Ovary (tissue), 3 donors: Measurements from ENCODE around the gene TEX29.

Experiments used
- CTCF ChIP-seq, 3 donors: fragments of 450-650 bp in 2 of 3; fragments of 200-600 bp in 1 of 3; IDR thresholded peaks; one replicate each; pipeline versions ENCODE4 v1.5.1 to v1.8.0; 2016 to 2022; ENCODE audit warnings: antibody characterized with exemption in 3 of 3, mild to moderate bottlenecking in 1 of 3
- POLR2A ChIP-seq: fragments of 450-650 bp; IDR thresholded peaks from one replicate; pipeline ENCODE4 v1.6.1; 2017; ENCODE audit warnings: antibody characterized with exemption, mild to moderate bottlenecking, moderate library complexity
- donor health status: DM: no; HTN: no; CAD: no.

DNA sequence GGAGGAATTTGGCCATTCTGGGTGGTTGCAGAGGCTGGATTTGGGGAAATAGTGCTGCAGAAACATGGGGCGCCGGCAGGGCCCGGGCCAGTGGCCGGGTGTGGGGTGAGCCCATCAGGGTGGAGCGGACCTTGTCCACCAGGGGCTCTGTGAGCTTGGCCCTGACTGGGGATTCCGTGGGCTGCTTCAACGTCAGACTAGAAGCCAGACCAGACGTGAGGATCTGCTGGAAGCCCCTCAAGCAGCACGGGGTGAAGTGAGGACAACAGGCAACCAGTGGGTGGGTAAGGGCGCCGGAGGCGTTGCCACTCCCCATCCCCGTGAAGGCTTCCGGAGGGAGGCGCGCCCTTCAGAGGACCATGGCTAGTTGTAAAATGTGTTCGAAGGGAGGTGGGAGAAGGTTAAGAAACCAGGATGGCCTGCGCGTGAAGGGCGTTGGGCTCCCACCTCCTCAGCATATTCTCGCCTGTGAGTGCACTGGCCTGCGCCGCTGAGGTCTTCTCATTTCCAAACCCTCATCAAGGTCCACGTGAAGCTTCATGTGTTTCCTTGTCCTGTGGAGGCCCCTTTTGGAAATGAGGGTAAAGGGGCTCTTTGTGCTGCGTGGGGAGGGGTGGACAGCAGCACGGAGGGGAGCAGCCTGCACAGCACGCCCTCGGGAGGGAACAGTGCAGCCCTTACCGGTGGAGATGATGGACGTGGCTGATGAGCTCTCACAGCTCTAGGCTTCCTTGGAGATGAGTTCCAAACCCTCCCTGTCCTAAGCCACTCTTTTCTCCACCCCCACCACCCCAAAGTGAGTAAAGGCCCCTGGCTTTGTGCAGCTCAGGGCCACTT lies 8.3 kb downstream of the TEX29 start:
- TF ChIP-seq CTCF (IDR thresholded peaks at IDR 0.05) (no peak), POLR2A (no peak)
